Keratinocyte (primary cell): ENCODE data around the gene P4HA1. TPM values are rescaled to one million over a fixed set of nuclear protein-coding genes. Genes with fewer than 3 reads are reported as not detected.

Experiments used
- DNase-seq: peaks from one replicate; pipeline ENCODE4 v3.0.0-alpha.2; 2011; ENCODE audit warnings: low read depth, missing footprints, low spot score
- FAIRE-seq: peaks from 2 replicates; lab custom pipeline; 2011; peaks lifted over from hg19 to GRCh38; lab: Jason Lieb, UNC
- H2AFZ ChIP-seq: 2 replicates; pipeline ENCODE4 v1.6.0; 2012; ENCODE audit warnings: low read length, control low read depth, inconsistent platforms; ENCODE audit not compliant: control insufficient read depth
- H3K27ac ChIP-seq: 2 replicates; pipeline ENCODE4 v1.5.1; 2011; ENCODE audit warnings: low read length; ENCODE audit not compliant: control insufficient read depth, insufficient read depth
- H3K27me3 ChIP-seq: 3 replicates; pipeline ENCODE4 v1.6.0; 2011; ENCODE audit warnings: low read length; ENCODE audit not compliant: control insufficient read depth, insufficient read depth; ENCODE audit errors: extremely low read depth
- H3K36me3 ChIP-seq, 2 experiments: 2 replicates in 1 of 2; 3 replicates in 1 of 2; pipeline ENCODE4 v1.5.1; 2011; ENCODE audit warnings: low read length in 2 of 2, mild to moderate bottlenecking in 1 of 2; ENCODE audit not compliant: control insufficient read depth in 2 of 2, insufficient read depth in 2 of 2; ENCODE audit errors: extremely low read depth in 1 of 2
- H3K4me1 ChIP-seq: 3 replicates; pipeline ENCODE4 v1.5.1; 2011; ENCODE audit warnings: low read length; ENCODE audit not compliant: control insufficient read depth, insufficient read depth; ENCODE audit errors: extremely low read depth
- H3K4me2 ChIP-seq: 3 replicates; pipeline ENCODE4 v1.6.0; 2011; ENCODE audit warnings: low read depth, low read length; ENCODE audit not compliant: control insufficient read depth, insufficient read depth; ENCODE audit errors: extremely low read depth
- H3K4me3 ChIP-seq, 3 experiments: fragments of 200-600 bp in 1 of 3; sonication (generic) in 1 of 3; 2 replicates in 2 of 3; 3 replicates in 1 of 3; pipeline ENCODE4 v1.5.1; 2011 to 2016; ENCODE audit warnings: low read length in 3 of 3, mild to moderate bottlenecking in 3 of 3, control low read depth in 2 of 3, inconsistent platforms in 1 of 3, low read depth in 1 of 3, mixed read lengths in 1 of 3, mixed run types in 1 of 3, moderate library complexity in 1 of 3; ENCODE audit not compliant: control insufficient read depth in 2 of 3, insufficient read depth in 2 of 3; ENCODE audit errors: extremely low read depth in 1 of 3
- H3K79me2 ChIP-seq: 2 replicates; pipeline ENCODE4 v1.6.0; 2012; ENCODE audit warnings: low read length; ENCODE audit not compliant: control insufficient read depth, insufficient read depth
- H3K9ac ChIP-seq: 3 replicates; pipeline ENCODE4 v1.6.0; 2011; ENCODE audit warnings: low read length; ENCODE audit not compliant: control insufficient read depth, insufficient read depth; ENCODE audit errors: extremely low read depth
- H3K9me1 ChIP-seq: 3 replicates; pipeline ENCODE4 v1.6.0; 2011; ENCODE audit warnings: low read length; ENCODE audit not compliant: control insufficient read depth, insufficient read depth; ENCODE audit errors: extremely low read depth
- H3K9me3 ChIP-seq: 2 replicates; pipeline ENCODE4 v1.5.1; 2012; ENCODE audit warnings: low read depth, low read length; ENCODE audit not compliant: control insufficient read depth
- H4K20me1 ChIP-seq: 3 replicates; pipeline ENCODE4 v1.6.0; 2011; ENCODE audit warnings: low read length; ENCODE audit not compliant: control insufficient read depth, insufficient read depth; ENCODE audit errors: extremely low read depth
- EZH2 ChIP-seq: IDR thresholded peaks from one replicate; pipeline ENCODE4 v1.6.1; 2012; ENCODE audit warnings: inconsistent platforms, mild to moderate bottlenecking, low read length, moderate library complexity
- dilution Hi-C: fragments of 300-500 bp; cut with MboI; formaldehyde crosslinking; loops from one replicate; pipeline ENCODE4 v1.7.0; 2020; ENCODE audit warnings: low sequenced_read_pairs; ENCODE audit not compliant: extremely low pct_ligation_motif_present
- polyA plus RNA-seq, 5 experiments: library from polyadenylated mRNA; depleted of rRNA in 3 of 5; stranded (reverse) in 3 of 5; stranded (forward) in 1 of 5; unstranded in 1 of 5; fragments of >200 nt; gene quantifications; 1 replicate in 1 of 5; 2 replicates in 3 of 5; 3 replicates in 1 of 5; pipeline versions ENCODE4 v1.2.1 to v1.2.3, GENCODE V29; 2011 to 2012; ENCODE audit warnings: missing spikeins in 2 of 5, low read depth in 1 of 5, low replicate concordance in 1 of 5
- TF ChIP-seq, protein P1 (sequence below), 3 experiments: IDR thresholded peaks in 1 of 3; conservative IDR thresholded peaks in 1 of 3; optimal IDR thresholded peaks in 1 of 3; 2 replicates in 2 of 3; 3 replicates in 1 of 3; pipeline versions ENCODE3 to v1.5.1; 2011; ENCODE audit warnings: low read length in 3 of 3, mild to moderate bottlenecking in 3 of 3, moderate library complexity in 2 of 3, control low read depth in 1 of 3, inconsistent platforms in 1 of 3; ENCODE audit not compliant: insufficient read depth in 2 of 3; ENCODE audit errors: extremely low read depth in 1 of 3

Gene P4HA1
- polyA plus RNA-seq, 1 donor (not counting 4 experiments of a cell fraction or from before 2014, with no cell fraction given), result 67.4 TPM

DNA sequence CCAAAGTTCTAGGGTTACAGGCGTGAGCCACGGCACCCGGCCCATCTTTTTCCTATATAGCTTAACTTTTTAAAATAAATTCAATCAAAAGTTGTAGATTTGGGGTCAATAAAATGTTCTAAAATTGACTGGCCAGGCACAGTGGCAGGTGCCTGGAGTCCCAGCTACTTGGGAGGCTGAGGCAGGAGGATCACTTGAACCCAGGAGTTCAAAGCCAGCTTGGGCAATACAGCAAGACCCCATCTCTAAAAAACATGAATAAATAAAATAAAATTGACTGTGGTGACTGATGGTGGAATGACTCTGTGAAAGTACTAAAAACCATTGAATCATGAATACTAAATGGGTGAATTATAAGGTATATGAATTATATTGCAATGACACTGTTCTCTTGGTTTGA lies 20.8 kb downstream of the P4HA1 start:
- no peaks in the 10 kb centered on the region for H4K20me1 ChIP-seq
- FAIRE-seq (no peak), DNase-seq (no peak)
- TF ChIP-seq EZH2, result no peak
- TF ChIP-seq, protein P1, sequence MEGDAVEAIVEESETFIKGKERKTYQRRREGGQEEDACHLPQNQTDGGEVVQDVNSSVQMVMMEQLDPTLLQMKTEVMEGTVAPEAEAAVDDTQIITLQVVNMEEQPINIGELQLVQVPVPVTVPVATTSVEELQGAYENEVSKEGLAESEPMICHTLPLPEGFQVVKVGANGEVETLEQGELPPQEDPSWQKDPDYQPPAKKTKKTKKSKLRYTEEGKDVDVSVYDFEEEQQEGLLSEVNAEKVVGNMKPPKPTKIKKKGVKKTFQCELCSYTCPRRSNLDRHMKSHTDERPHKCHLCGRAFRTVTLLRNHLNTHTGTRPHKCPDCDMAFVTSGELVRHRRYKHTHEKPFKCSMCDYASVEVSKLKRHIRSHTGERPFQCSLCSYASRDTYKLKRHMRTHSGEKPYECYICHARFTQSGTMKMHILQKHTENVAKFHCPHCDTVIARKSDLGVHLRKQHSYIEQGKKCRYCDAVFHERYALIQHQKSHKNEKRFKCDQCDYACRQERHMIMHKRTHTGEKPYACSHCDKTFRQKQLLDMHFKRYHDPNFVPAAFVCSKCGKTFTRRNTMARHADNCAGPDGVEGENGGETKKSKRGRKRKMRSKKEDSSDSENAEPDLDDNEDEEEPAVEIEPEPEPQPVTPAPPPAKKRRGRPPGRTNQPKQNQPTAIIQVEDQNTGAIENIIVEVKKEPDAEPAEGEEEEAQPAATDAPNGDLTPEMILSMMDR (optimal IDR thresholded peaks at IDR 0.05 in 1 of 3, IDR thresholded peaks at IDR 0.05 in 1 of 3, conservative IDR thresholded peaks at IDR 0.05 in 1 of 3; ENCODE audit: extremely low read depth in 1 of 3, insufficient read depth in 2 of 3, low read length in 3 of 3), result no peak
- peaks cover 5% of the 10 kb centered on the region for H3K4me1 ChIP-seq
- H3K9me3 ChIP-seq, result no peaks in the 10 kb centered on the region
- no peaks in the 10 kb centered on the region for H3K9me1 ChIP-seq
- no peak overlapping the region for H3K27ac ChIP-seq
- H3K9ac ChIP-seq, result no peak overlapping the region
- H3K4me2 ChIP-seq, result no peak overlapping the region
- peaks cover 25% of the 10 kb centered on the region for H3K79me2 ChIP-seq
- no peaks in the 10 kb centered on the region for H3K27me3 ChIP-seq
- peaks cover 3 to 5% of the 10 kb centered on the region in 2 experiments for H3K36me3 ChIP-seq
- H3K4me3 ChIP-seq, result no peak overlapping the region
- H2AFZ ChIP-seq, result no peak overlapping the region
- dilution Hi-C loops, result no loop called here

DNA sequence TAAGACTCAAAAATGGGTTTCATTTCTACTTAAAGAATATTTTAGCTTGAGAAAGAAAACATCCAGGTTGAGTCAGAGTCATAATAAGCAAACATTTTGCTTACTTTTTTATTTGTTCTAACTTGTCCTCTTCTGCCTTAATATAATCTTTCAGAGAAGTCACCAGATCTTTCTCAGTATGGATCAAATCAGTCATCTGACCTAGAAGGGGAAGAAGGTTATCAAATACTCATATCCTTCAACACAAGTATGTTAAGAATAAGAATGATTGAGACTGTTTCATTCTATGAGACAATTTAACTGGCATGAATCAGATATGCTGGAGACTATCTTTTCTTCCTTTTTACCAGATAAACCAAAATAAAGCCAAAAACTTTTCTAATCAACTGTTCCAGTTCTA lies 23.0 kb downstream of the P4HA1 start:
- Histone ChIP-seq H2AFZ (no peak overlapping the region), H3K27me3 (no peaks in the 10 kb centered on the region), H3K4me1 (peaks cover 5% of the 10 kb centered on the region), H4K20me1 (no peaks in the 10 kb centered on the region), H3K9me1 (no peaks in the 10 kb centered on the region), H3K27ac (no peak overlapping the region), H3K79me2 (peaks cover 12% of the 10 kb centered on the region), H3K9ac (no peak overlapping the region), H3K4me2 (no peak overlapping the region), H3K36me3 (peaks cover 1 to 5% of the 10 kb centered on the region in 2 experiments), H3K9me3 (no peaks in the 10 kb centered on the region), H3K4me3 (no peak overlapping the region)
- FAIRE-seq (no peak), DNase-seq (no peak)
- TF ChIP-seq, protein P1 (optimal IDR thresholded peaks at IDR 0.05 in 1 of 3, IDR thresholded peaks at IDR 0.05 in 1 of 3, conservative IDR thresholded peaks at IDR 0.05 in 1 of 3; ENCODE audit: extremely low read depth in 1 of 3, insufficient read depth in 2 of 3, low read length in 3 of 3), result no peak
- no peak for TF ChIP-seq EZH2
- dilution Hi-C loops, result no loop called here
